Measurements from ENCODE around the gene KLHDC8A. TPM values are rescaled to one million over a fixed set of nuclear protein-coding genes. Genes with fewer than 3 reads are reported as not detected.

The KLHDC8A gene
- total RNA-seq, 1 experiment from 2014 or later = 0.49 TPM

- Histone ChIP-seq H3K9me3 (ENCODE audit: control insufficient read depth in 1 of 2, insufficient read depth in 1 of 2, low read depth in 1 of 2, low read length in 2 of 2) (no peaks in the 10 kb centered on the region), H3K4me1 (ENCODE audit: control insufficient read depth in 1 of 2, insufficient read depth in 2 of 2, low read length in 2 of 2) (peaks cover 0 to 10% of the 10 kb centered on the region in 2 experiments; a peak in 2 of 4 replicates), H3K79me2 (ENCODE audit: insufficient read depth, low read length) (no peaks in the 10 kb centered on the region), H3K36me3 (ENCODE audit: control insufficient read depth in 1 of 2, insufficient read depth in 2 of 2, low read length in 2 of 2) (no peaks in the 10 kb centered on the region), H3K27me3 (ENCODE audit: insufficient read depth, low read length) (no peaks in the 10 kb centered on the region), H3K4me2 (ENCODE audit: low read length) (no peak overlapping the region), H4K20me1 (ENCODE audit: insufficient read depth) (no peaks in the 10 kb centered on the region), H3K27ac (ENCODE audit: low read depth, low read length) (no peak overlapping the region), H2AFZ (ENCODE audit: low read depth, low read length, poor library complexity, severe bottlenecking) (no peak overlapping the region), H3K4me3 (replicated peaks in 1 of 2; ENCODE audit: low read depth in 1 of 2, low read length in 2 of 2) (no peak overlapping the region), H3K9me2 (ENCODE audit: insufficient read depth) (no peaks in the 10 kb centered on the region; the same call in 1 of the 2 replicates), H3K9ac (ENCODE audit: low read length) (no peak overlapping the region)
- no peak for TF ChIP-seq JUND (IDR thresholded peaks at IDR 0.05)
- no peak for TF ChIP-seq SIN3A (IDR thresholded peaks at IDR 0.05; ENCODE audit: low read depth)
- TF ChIP-seq CBX3 (IDR thresholded peaks at IDR 0.05; ENCODE audit: low read depth) = no peak
- no peak for TF ChIP-seq CTCF (IDR thresholded peaks at IDR 0.05 in 2 of 3, conservative IDR thresholded peaks at IDR 0.05 in 1 of 3; ENCODE audit: borderline replicate concordance in 1 of 3, insufficient read depth in 1 of 3, low read depth in 2 of 3, low read length in 2 of 3)
- TF ChIP-seq RAD21 (IDR thresholded peaks at IDR 0.05; ENCODE audit: low read depth) = no peak
- TF ChIP-seq FOSL1 (IDR thresholded peaks at IDR 0.05; ENCODE audit: low read depth) = no peak
- no peak for TF ChIP-seq EZH2phosphoT487 (IDR thresholded peaks at IDR 0.05; ENCODE audit: borderline replicate concordance)
- no peak for TF ChIP-seq SRF (IDR thresholded peaks at IDR 0.05; ENCODE audit: low read depth)
- no peak for TF ChIP-seq ELF1 (IDR thresholded peaks at IDR 0.05; ENCODE audit: borderline replicate concordance, low read depth)
- no peak for TF ChIP-seq POLR2AphosphoS5 (IDR thresholded peaks at IDR 0.05; ENCODE audit: low read depth, low read length)
- no peak for TF ChIP-seq POLR2A (IDR thresholded peaks at IDR 0.05; ENCODE audit: borderline replicate concordance, extremely low read depth, insufficient read depth, insufficient read length)
- TF ChIP-seq SP1 (IDR thresholded peaks at IDR 0.05; ENCODE audit: low read depth) = no peak
- TF ChIP-seq EGR1 (IDR thresholded peaks at IDR 0.05; ENCODE audit: low read depth) = no peak
- POLR2A ChIA-PET = no interaction called here
- DNase-seq (ENCODE audit: low read depth, low spot score) (no peak), ATAC-seq (no peak)
- intact Hi-C loops (cut with micrococcal nuclease) = no loop called here
- CTCF ChIA-PET = no interaction called here
- RAD21 ChIA-PET (ENCODE audit: low non-redundant PET in 1 of 2, low total read pairs in 2 of 2, uncharacterized antibody in 2 of 2, unreplicated experiment in 2 of 2) = no interaction called here
- no TSS peak for BruUV-seq (replicated peaks)
Observed at GRCh38 chr1:205357567-205357966, 845 bp upstream of the KLHDC8A start.
